Vagina (tissue), 2 donors: ENCODE results near the gene PXDN.
"Not testable (repeated sequence)": the region's sequence is repeated elsewhere in the genome, so short reads cannot be mapped to it uniquely, and the experiment has no call there.

Experiments used
- CTCF ChIP-seq, 3 experiments: fragments of 450-650 bp in 2 of 3; fragments of 200-600 bp in 1 of 3; sonication (generic) in 1 of 3; IDR thresholded peaks; one replicate each; pipeline ENCODE4 v1.5.1; 2017 to 2019; ENCODE audit warnings: antibody characterized with exemption in 3 of 3, mild to moderate bottlenecking in 2 of 3, moderate library complexity in 2 of 3
- POLR2A ChIP-seq, 2 donors: fragments of 450-650 bp; IDR thresholded peaks; one replicate each; pipeline ENCODE4 v1.6.1; 2017; ENCODE audit warnings: antibody characterized with exemption in 2 of 2, mild to moderate bottlenecking in 2 of 2, moderate library complexity in 2 of 2

- TF ChIP-seq CTCF, POLR2A (IDR thresholded peaks at IDR 0.05): not testable (repeated sequence)
Measured at GRCh38 chr2:1621976-1622375, 122.3 kb downstream of the PXDN start.
